Naive thymus-derived CD4-positive, alpha-beta T cell (primary cell): ENCODE results near the gene BMP5. TPM values are rescaled to one million over a fixed set of nuclear protein-coding genes. Genes with fewer than 3 reads are reported as not detected.

Source experiments
- ATAC-seq: fragments of 150-1000 bp; cut with Tn5 transposase; 2 replicates; pipeline ENCODE4 v1.10.0; 2021; ENCODE audit warnings: mild to moderate bottlenecking, moderate library complexity
- CTCF ChIA-PET: fragments of 350-600 bp; sonication (Branson Sonifier 250); formaldehyde crosslinking; loops from one replicate; lab custom pipeline; 2021; ENCODE audit warnings: antibody characterized with exemption; lab: Charles Lee
- POLR2A ChIA-PET: fragments of 350-600 bp; sonication (Branson Sonifier 250); formaldehyde crosslinking; loops from one replicate; lab custom pipeline; 2021; ENCODE audit warnings: antibody characterized with exemption, inconsistent platforms; lab: Charles Lee
- DNase-seq, 9 donors: peaks; one replicate each; pipeline versions ENCODE4 v3.0.0 to v3.0.0-alpha.2; 2020 to 2022; ENCODE audit warnings: mixed read lengths in 1 of 9
- H3K27ac ChIP-seq: one replicate; pipeline ENCODE4 v1.7.0; 2013; ENCODE audit warnings: mild to moderate bottlenecking, low read depth, low read length, moderate library complexity
- H3K27me3 ChIP-seq, 2 donors: one replicate each; pipeline ENCODE4 v1.7.0; 2013; ENCODE audit warnings: low read length in 2 of 2, mild to moderate bottlenecking in 2 of 2, moderate library complexity in 2 of 2; ENCODE audit not compliant: control insufficient read depth in 2 of 2, insufficient read depth in 2 of 2
- H3K36me3 ChIP-seq, 3 experiments: 1 replicate in 2 of 3; 2 replicates in 1 of 3; pipeline ENCODE4 v1.7.0; 2013; ENCODE audit warnings: low read length in 3 of 3, mild to moderate bottlenecking in 3 of 3, moderate library complexity in 1 of 3; ENCODE audit not compliant: insufficient read depth in 3 of 3, control insufficient read depth in 2 of 3
- H3K4me1 ChIP-seq, 2 donors: one replicate each; pipeline ENCODE4 v1.7.0; 2013; ENCODE audit warnings: low read length in 2 of 2, mild to moderate bottlenecking in 2 of 2, moderate library complexity in 1 of 2; ENCODE audit not compliant: control insufficient read depth in 2 of 2, insufficient read depth in 2 of 2
- H3K4me3 ChIP-seq: 2 replicates; pipeline ENCODE4 v1.7.0; 2013; ENCODE audit warnings: mild to moderate bottlenecking, low read length
- H3K9me3 ChIP-seq, 3 experiments: 1 replicate in 2 of 3; 2 replicates in 1 of 3; pipeline ENCODE4 v1.7.0; 2013; ENCODE audit warnings: low read length in 3 of 3; ENCODE audit not compliant: control insufficient read depth in 2 of 3
- H3K27ac Mint-ChIP-seq, 9 donors: one replicate each; pipeline ENCODE4 v1.8.0; 2020 to 2022; ENCODE audit warnings: mixed read lengths in 9 of 9, mild to moderate bottlenecking in 8 of 9, moderate library complexity in 5 of 9, inconsistent platforms in 2 of 9
- H3K27me3 Mint-ChIP-seq, 5 donors: one replicate each; pipeline ENCODE4 v1.8.0; 2021 to 2022; ENCODE audit warnings: mixed read lengths in 5 of 5, mild to moderate bottlenecking in 1 of 5
- H3K36me3 Mint-ChIP-seq, 5 donors: one replicate each; pipeline ENCODE4 v1.8.0; 2020 to 2022; ENCODE audit warnings: mixed read lengths in 5 of 5, mild to moderate bottlenecking in 3 of 5, inconsistent platforms in 1 of 5
- H3K4me1 Mint-ChIP-seq, 7 donors: one replicate each; pipeline ENCODE4 v1.8.0; 2020 to 2022; ENCODE audit warnings: mixed read lengths in 7 of 7, mild to moderate bottlenecking in 3 of 7, inconsistent platforms in 1 of 7
- H3K4me3 Mint-ChIP-seq, 10 donors: one replicate each; pipeline ENCODE4 v1.8.0; 2020 to 2022; ENCODE audit warnings: mild to moderate bottlenecking in 10 of 10, mixed read lengths in 10 of 10, moderate library complexity in 6 of 10, inconsistent platforms in 2 of 10
- H3K9me3 Mint-ChIP-seq, 11 donors: one replicate each; pipeline ENCODE4 v1.8.0; 2020 to 2022; ENCODE audit warnings: mixed read lengths in 11 of 11, mild to moderate bottlenecking in 4 of 11, inconsistent platforms in 1 of 11, moderate library complexity in 1 of 11
- intact Hi-C, 2 donors: fragments of 100-400 bp; cut with micrococcal nuclease; formaldehyde crosslinking; loops; one replicate each; pipeline ENCODE4 v1.15.1; 2023
- polyA plus RNA-seq, 2 donors: library from polyadenylated mRNA; unstranded; fragments of 300-500 nt; fragmentation: Illumina TruSeq; gene quantifications; one replicate each; pipeline ENCODE4 v1.2.3, GENCODE V29; 2021
- total RNA-seq, 6 experiments: library from RNA in 5 of 6; stranded (reverse) in 5 of 6; gene quantifications; 1 replicate in 5 of 6; 2 replicates in 1 of 6; pipeline ENCODE4 v1.2.3 and lab custom pipeline; 2021 to 2026

Gene BMP5
- total and polyA plus RNA-seq, 7 experiments from 2014 or later: not detected

DNA sequence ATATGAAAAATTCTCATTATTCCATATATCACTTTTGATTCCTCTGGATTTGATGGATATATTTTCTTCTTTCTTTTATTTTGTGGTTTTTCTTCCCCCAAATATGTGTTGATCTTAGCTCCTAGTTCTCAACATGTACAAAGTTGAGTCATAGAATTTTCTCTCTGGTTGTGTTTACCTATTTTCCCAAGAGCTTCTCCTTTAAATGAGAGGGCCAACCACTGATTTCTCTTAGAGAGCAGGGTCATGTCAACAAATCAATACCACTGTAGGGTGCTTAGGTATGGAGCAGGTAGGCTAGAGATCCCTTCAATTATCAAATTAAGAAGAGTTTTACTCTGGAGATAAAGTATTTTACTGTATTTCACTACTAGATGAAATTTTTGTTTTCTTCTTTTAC is 145.7 kb downstream of the BMP5 start:
- ChIA-PET POLR2A (no interaction called here), CTCF (no interaction called here)
- H3K4me1 Mint-ChIP-seq: no peaks in the 10 kb centered on the region
- Histone ChIP-seq H3K27ac (no peak overlapping the region), H3K9me3 (peaks cover 0 to 4% (median 0%) of the 10 kb centered on the region in 3 experiments), H3K36me3 (no peaks in the 10 kb centered on the region), H3K27me3 (no peaks in the 10 kb centered on the region), H3K4me1 (no peaks in the 10 kb centered on the region), H3K4me3 (no peak overlapping the region)
- no peak overlapping the region for H3K27ac Mint-ChIP-seq
- no peak overlapping the region for H3K4me3 Mint-ChIP-seq
- DNase-seq: no peak
- intact Hi-C loops: no loop called here
- peaks cover 0 to 15% (median 4%) of the 10 kb centered on the region in 11 donors for H3K9me3 Mint-ChIP-seq
- ATAC-seq: no peak
- no peaks in the 10 kb centered on the region for H3K36me3 Mint-ChIP-seq
- H3K27me3 Mint-ChIP-seq: no peaks in the 10 kb centered on the region

- ATAC-seq (no peak), DNase-seq (no peak)
- no peaks in the 10 kb centered on the region for H3K27me3 Mint-ChIP-seq
- no peaks in the 10 kb centered on the region for H3K36me3 Mint-ChIP-seq
- no peaks in the 10 kb centered on the region for H3K4me1 ChIP-seq
- H3K27ac ChIP-seq: no peak overlapping the region
- H3K4me3 ChIP-seq: no peak overlapping the region
- no peak overlapping the region for H3K4me3 Mint-ChIP-seq
- no peak overlapping the region for H3K27ac Mint-ChIP-seq
- ChIA-PET CTCF (no interaction called here), POLR2A (no interaction called here)
- H3K36me3 ChIP-seq: no peaks in the 10 kb centered on the region
- H3K9me3 ChIP-seq: peaks cover 0 to 4% (median 0%) of the 10 kb centered on the region in 3 experiments
- no peaks in the 10 kb centered on the region for H3K27me3 ChIP-seq
- peaks cover 0 to 14% (median 4%) of the 10 kb centered on the region in 11 donors for H3K9me3 Mint-ChIP-seq
- no peaks in the 10 kb centered on the region for H3K4me1 Mint-ChIP-seq
- intact Hi-C loops: no loop called here
Measured at GRCh38 chr6:55726144-55726543, 149.2 kb downstream of the BMP5 start.

DNA sequence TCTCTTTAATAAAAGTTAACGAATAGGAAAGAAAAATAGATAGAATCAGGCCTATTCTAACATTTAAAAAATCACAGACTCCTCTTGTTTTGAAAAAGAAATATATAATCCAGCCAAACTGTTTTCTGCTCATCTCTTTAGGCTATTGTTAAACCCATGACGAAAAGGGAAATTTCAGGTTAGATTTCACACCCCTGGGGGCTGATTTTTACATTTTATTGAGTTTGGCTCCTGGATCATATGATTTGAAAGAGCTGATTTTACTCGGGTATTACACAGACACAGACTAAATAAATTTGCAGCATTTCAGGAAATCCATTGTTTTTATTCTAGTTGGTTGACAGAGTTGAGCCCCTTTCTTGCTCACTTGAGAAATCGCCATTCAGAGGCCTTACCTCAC is 160.6 kb downstream of the BMP5 start:
- Mint-ChIP-seq H3K9me3 (peaks cover 0 to 9% (median 3%) of the 10 kb centered on the region in 11 donors), H3K4me3 (no peak overlapping the region), H3K27ac (no peak overlapping the region), H3K27me3 (no peaks in the 10 kb centered on the region), H3K36me3 (no peaks in the 10 kb centered on the region), H3K4me1 (no peaks in the 10 kb centered on the region)
- Histone ChIP-seq H3K27me3 (no peaks in the 10 kb centered on the region), H3K27ac (no peak overlapping the region), H3K36me3 (no peaks in the 10 kb centered on the region), H3K9me3 (no peaks in the 10 kb centered on the region), H3K4me3 (no peak overlapping the region), H3K4me1 (no peaks in the 10 kb centered on the region)
- ATAC-seq (no peak), DNase-seq (no peak)
- CTCF ChIA-PET: no interaction called here
- POLR2A ChIA-PET: no interaction called here
- intact Hi-C loops: no loop called here

GRCh38 chr6:55713436-55713835 is 162.0 kb downstream of the BMP5 start:
- Histone ChIP-seq H3K36me3 (no peaks in the 10 kb centered on the region), H3K27ac (no peak overlapping the region), H3K4me1 (no peaks in the 10 kb centered on the region), H3K4me3 (no peak overlapping the region), H3K27me3 (no peaks in the 10 kb centered on the region), H3K9me3 (no peaks in the 10 kb centered on the region)
- DNase-seq (no peak), ATAC-seq (no peak)
- Mint-ChIP-seq H3K9me3 (peaks cover 0 to 14% (median 4%) of the 10 kb centered on the region in 11 donors), H3K27me3 (no peaks in the 10 kb centered on the region), H3K4me3 (no peak overlapping the region), H3K36me3 (no peaks in the 10 kb centered on the region), H3K4me1 (no peaks in the 10 kb centered on the region), H3K27ac (no peak overlapping the region)
- ChIA-PET POLR2A (interaction anchor here (0.5 kb wide), 1 partner anchor 9 kb away, joined by 3 read pairs; no protein-coding TSS in a partner anchor), CTCF (no interaction called here)
- intact Hi-C loops: no loop called here

DNA sequence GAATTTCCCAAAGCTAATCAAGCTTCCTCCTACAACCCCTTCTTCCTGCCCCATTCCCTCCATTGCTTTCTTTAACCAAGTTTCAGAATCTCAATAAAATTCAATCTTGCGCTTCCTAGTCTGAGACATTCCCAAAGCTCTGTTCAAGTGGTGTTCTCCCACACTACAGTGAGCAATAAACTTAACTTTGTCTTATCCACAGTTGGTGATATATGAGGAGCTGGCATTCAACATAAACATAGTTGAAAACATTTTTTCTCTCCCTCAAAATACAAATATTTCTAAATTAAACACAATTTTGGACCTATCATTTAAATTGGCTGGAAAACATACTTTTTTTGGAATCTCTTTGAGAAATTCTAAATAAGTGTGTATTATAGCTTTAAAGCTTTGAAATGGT is 166.7 kb downstream of the BMP5 start:
- Histone ChIP-seq H3K27me3 (no peaks in the 10 kb centered on the region), H3K9me3 (no peaks in the 10 kb centered on the region), H3K4me1 (no peaks in the 10 kb centered on the region), H3K4me3 (no peak overlapping the region), H3K27ac (no peak overlapping the region), H3K36me3 (no peaks in the 10 kb centered on the region)
- POLR2A ChIA-PET: no interaction called here
- H3K4me1 Mint-ChIP-seq: no peaks in the 10 kb centered on the region
- DNase-seq: no peak
- H3K4me3 Mint-ChIP-seq: no peak overlapping the region
- CTCF ChIA-PET: no interaction called here
- intact Hi-C loops: no loop called here
- no peaks in the 10 kb centered on the region for H3K36me3 Mint-ChIP-seq
- ATAC-seq: no peak
- peaks cover 0 to 19% (median 4%) of the 10 kb centered on the region in 11 donors for H3K9me3 Mint-ChIP-seq
- H3K27ac Mint-ChIP-seq: no peak overlapping the region
- no peaks in the 10 kb centered on the region for H3K27me3 Mint-ChIP-seq

GRCh38 chr6:55705451-55706440 is 169.6 kb downstream of the BMP5 start:
- ATAC-seq (no peak), DNase-seq (no peak)
- intact Hi-C loops: no loop called here
- H3K27me3 ChIP-seq: no peaks in the 10 kb centered on the region
- Mint-ChIP-seq H3K27ac (no peak overlapping the region), H3K27me3 (no peaks in the 10 kb centered on the region), H3K4me3 (no peak overlapping the region), H3K36me3 (no peaks in the 10 kb centered on the region), H3K9me3 (peaks cover 2 to 19% (median 5%) of the 10 kb centered on the region in 11 donors), H3K4me1 (no peaks in the 10 kb centered on the region)
- no peaks in the 10 kb centered on the region for H3K4me1 ChIP-seq
- ChIA-PET POLR2A (no interaction called here), CTCF (no interaction called here)
- H3K9me3 ChIP-seq: no peaks in the 10 kb centered on the region
- no peaks in the 10 kb centered on the region for H3K36me3 ChIP-seq
- no peak overlapping the region for H3K27ac ChIP-seq
- H3K4me3 ChIP-seq: no peak overlapping the region
